Activated CD8-positive, alpha-beta memory T cell treated with anti-CD3 and anti-CD28 coated beads for 48 hours (primary cell): Measurements from ENCODE around the gene LILRB3.
"Not testable (repeated sequence)": the region's sequence is repeated elsewhere in the genome, so short reads cannot be mapped to it uniquely, and the experiment has no call there.

ENCODE experiments used
- DNase-seq, 3 experiments: peaks; one replicate each; pipeline ENCODE4 v3.0.0-alpha.2; 2020; ENCODE audit warnings: low read depth in 2 of 3, low spot score in 2 of 3

The LILRB3 gene

DNA sequence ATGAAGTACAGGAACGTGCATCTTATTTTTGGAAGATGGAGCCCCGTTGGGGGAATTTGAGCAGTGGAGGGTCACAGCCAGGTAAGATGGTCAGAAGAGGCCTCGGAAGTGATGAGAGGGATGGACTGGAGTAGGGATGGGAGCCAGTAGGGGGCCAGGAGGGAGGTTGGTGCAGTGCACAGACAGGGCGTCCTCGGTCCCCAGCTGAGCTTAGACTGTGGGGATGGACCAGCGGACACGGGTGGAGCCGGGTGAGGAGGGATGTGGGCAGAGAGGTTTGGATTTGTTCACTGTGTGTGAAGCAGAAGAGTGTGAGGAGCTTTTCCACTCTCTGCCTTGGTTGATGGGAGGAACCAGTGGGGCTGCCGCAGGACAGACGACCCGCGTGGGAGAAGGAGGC is 11.6 kb downstream of the LILRB3 start:
- no peak for DNase-seq

DNA sequence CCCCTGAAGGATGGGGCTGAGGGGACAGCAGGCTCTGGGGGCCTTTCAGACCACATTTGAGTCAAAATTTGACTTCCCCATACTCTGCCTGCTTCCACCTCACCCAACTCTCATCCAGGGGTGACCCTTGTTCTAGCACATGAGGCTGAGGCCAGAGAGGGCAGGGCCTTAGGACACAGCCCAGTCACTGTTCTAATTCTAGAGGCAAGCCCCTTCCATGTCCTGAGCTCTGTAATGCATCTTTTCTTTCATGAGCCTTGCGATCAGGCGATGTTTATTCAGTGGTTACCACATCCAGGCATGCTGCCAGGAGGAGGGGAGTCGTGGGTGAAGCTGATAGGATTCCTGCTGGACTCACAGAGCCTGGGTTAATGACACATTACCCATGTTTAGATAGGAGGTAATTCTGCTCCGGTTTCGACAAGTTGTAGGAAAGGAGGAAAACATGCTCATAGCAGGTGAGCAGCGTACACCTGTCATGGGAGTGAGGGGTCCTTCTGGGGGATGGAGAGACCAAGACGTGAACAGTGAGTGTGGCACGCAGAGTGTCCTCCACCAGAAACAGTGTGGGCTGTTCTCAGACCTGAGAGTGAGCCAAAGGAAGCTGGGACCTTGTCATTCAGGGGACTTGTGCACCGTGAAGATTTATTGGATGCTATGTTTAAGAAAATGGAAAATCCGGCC is 12.9 kb downstream of the LILRB3 start:
- DNase-seq: no peak

DNA sequence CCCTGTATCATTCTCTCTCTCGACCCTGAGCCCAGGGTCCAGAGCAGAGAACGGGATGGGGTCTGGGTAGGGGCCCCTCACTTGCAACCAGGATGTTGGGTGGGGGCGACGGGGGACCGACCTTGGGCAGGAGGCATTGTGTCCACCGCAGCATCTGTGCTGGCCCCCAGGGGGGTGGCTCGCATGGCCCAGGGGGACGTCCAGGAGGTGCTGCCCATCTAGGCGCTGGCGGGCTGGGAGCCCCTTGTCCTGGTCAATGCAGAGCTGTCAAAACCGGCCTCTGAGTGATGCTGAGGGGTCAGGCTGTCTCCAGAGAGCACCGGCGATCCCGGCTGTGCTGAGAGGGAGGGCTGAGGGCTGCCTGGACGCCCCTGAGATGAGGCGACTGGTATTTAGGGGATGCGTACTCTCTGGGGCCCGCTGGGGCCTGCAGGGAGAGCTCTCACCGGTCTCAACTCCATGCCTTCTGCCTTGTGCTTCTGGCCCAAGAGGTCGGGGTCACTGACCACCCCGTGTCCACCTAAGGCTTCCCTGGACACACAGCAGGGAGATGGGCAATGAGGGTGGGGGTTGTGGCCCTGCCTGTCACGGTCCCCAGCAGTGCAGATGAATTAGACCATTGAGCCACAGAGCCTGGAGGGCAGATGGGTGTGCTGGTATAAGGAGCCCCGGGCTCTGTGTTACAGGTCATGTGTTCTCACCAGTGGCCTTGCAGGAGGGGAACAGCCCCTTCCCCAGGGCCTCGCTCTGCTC is 13.6 kb downstream of the LILRB3 start:
- DNase-seq: peak in 1 of 3 experiments; percentile 45

DNA sequence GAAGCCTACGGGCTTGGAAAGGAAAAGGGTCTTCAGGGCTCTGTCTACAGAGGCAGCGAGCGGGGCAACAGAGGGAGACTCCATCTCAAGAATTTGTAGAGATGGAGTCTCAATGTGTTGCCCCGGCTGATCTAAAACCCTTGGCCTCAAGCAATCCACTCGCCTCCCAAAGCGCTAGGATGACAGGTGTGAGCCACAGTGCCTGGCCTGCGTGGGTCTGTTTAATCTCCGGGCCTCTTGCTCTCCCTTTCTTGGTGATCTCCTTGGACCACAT is 14.1 kb downstream of the LILRB3 start:
- DNase-seq: no peak

DNA sequence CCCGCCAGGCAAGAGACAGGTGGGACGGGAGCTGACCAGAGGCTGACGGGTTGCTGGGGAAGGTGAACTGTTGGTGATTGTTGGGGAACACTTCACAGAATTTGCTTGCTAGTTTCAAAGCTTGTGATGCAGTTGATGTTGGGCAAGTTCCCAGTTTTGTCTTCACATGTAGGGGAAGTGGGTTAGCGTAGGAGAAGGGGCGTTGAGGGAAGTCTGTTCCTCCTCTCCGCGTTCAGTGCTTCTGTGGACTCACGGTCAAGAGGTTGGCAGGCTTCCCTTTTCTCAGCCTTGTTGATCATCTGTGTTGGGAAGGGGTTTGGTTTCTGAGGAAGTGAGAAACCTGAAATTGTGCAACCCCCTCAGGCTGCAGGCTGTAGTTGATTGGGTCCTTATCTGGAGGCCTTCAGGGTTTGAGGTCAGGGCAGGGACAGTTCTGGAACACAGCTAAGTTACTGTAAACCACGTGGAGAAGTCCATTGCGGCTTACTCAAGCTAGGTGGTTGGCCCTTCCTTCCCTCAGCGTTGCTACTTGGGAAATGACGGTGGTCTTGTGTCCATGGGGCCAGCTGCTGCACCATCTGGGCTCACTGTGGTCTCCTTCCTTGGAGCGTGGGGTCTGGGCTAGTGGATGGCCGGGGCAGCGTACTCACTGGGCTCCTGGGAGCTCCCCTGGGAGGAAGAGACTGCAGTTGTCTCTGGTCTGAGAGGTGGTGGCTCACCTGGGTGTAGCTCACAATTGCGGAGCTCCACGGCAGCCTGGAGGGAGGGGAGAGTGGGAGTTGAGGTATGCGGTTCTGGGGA is 14.6 kb downstream of the LILRB3 start:
- DNase-seq: peak in 2 of 3 experiments; percentile 43 to 54

DNA sequence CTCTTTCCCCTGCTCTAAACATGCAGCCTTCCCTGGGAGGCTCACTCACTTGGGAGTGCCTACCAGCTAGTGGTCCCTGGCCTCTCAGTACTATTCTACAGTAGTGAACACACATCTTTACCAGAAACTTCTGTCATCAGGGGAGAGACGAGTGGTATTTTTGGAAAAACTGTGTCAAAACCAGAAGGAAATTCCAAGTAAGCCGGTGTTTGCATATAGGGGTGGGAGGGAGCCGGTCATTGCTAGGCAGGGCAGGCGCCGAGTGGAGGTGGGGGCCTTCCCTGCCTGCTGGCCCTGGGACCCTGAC is 15.2 kb downstream of the LILRB3 start:
- no peak for DNase-seq

DNA sequence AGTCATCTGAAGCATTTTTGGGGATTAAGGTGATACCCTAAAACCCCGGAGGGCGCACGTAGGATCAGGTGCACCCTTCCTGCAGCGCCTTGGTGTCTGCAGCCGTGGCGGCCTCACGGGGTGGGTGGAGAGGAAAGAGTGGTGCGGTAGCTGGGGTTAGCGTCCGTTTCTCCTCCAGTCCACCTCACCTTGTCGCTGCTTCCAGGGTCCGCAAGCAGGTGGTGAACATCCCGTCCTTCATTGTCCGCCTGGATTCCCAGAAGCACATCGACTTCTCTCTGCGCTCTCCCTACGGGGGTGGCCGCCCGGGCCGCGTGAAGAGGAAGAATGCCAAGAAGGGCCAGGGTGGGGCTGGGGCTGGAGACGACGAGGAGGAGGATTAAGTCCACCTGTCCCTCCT is 15.6 kb downstream of the LILRB3 start:
- not testable (repeated sequence) for DNase-seq

DNA sequence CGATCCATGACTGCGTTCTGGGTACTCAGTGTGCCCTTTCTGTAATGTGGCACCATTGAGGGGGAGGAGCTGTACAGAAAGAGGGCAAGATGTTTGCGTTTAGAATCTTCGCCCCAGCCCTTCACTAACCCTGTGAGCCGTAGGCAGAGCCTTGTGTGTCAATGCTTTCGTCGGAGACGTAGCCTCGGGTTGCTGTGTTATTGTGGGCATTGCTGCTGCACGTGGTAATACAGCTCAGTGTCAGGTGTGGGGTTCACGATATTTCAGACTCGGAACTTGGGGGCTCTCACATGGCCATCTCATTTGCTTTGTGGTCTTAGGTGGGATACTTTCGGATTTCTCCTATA is 16.0 kb downstream of the LILRB3 start:
- DNase-seq: no peak

DNA sequence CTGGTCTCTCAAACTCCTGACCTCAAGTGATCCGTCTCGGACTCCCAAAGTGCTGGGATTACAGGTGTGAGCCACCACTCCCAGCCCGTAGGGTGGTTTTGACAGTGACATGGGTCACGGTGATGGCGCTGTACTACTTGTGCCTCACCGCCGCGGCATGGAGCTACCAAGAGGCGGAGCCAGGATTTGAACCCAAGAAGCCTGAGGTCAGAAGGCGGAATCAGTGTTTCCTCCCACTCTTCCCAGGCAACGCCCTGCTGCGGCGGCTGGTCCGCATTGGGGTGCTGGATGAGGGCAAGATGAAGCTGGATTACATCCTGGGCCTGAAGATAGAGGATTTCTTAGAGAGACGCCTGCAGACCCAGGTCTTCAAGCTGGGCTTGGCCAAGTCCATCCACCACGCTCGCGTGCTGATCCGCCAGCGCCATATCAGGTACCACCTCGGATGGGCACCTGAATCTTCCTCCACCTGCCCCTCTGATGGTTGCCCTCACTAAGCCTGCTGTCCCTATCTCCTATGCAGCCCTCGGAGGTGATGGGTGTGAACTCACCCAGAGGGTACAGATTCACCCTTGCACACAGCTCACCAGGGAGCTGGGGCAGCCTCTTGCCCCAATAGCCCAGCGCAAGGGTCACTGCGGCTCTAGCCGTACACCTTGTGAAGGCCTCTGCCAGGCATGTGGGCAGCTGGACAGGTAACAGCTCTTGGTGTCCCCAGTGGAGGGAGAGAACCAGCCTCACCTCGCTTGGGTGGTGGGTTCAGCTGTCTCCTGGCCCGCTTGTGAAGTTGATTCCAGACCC is 16.6 kb downstream of the LILRB3 start:
- no peak for DNase-seq

DNA sequence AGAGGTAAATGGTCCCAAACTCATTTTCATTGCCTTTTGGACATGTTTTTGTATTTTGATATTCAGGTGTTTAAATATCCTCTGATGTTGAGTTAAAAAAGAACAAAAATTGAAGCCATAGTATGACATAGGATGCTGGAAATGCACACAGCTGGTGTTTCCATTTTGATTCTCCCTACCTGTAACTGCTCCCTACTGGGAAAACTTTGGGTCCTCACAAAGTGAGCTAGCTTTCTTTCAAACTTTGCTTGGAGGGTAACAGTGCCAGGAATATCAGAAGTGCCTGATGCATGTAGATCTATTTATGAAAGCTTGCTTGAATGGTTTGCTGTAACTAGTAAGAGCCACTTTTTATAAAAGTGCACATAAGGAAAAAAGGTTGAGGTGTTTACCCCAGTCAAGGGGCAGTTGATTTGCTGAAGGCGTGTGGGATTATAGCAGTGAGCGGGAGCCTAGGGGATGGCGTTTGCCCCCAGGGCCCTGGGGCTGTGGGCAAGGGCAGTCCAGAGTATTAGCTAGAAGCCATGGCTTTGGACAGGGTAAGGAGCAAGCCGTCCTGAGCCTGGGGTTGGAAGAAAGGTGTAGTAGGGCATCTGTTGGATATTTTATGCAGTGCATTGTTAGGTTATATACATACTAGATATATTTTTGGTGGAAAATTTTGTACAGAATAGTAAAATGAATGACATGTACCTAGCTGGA is 17.9 kb downstream of the LILRB3 start:
- DNase-seq: peak in 1 of 3 experiments; percentile 10

DNA sequence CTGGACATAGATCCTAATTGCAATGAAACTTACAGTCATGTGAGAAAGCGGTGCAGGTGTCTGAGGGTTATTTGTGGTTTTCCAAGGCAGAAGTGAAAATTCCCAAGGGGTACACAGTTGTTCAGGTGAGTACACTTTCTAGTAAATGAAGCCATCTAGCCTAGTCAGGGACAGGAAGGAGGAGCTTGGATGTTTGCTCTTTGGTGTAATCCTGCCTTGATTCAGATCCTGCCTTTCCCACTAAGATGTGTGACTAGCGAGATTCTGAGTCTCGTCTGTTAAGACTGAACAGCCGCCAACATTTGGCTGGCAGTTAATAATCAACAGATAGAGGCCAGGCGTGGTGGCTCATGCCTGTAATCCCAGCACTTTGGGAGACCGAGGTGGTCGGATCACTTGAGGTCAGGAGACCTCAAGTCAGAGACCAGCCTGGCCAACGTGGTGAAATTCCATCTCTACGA is 19.6 kb downstream of the LILRB3 start:
- DNase-seq: no peak

DNA sequence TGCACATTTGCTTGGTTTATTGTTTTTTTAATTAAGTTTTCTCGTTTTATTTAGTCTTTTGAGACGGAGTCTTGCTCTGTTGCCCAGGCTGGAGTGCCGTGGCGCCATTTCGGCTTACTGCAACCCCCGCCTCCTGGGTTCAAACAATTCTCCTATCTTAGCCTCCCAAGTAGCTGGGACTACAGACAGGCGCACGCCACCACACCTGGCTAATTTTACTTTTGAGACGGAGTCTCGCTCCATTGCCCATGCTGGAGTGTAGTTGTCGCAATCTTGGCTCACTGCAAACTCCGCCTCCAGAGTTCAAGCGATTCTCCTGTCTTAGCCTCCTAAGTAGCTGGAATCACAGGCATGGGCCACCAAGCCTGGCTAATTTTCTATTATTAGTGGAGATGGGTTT is 20.8 kb downstream of the LILRB3 start:
- DNase-seq: no peak

DNA sequence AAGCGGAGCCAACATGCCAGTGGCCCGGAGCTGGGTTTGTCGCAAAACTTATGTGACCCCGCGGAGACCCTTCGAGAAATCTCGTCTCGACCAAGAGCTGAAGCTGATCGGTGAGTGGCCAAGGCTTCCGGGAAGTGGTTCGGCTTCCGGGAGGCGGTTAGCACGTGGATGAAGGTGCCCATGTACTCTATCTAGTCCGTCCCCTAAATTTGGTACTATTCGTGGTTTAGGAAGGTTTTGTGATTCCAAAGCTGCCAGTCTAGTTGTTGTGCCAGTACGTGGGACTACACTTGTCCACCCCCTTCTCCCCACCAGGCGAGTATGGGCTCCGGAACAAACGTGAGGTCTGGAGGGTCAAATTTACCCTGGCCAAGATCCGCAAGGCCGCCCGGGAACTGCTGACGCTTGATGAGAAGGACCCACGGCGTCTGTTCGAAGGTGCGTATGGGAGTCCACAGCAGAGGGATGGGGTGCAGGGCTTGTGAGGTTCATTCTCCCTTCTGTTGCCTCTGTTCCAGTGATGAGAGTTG is 21.6 kb downstream of the LILRB3 start:
- no peak for DNase-seq

DNA sequence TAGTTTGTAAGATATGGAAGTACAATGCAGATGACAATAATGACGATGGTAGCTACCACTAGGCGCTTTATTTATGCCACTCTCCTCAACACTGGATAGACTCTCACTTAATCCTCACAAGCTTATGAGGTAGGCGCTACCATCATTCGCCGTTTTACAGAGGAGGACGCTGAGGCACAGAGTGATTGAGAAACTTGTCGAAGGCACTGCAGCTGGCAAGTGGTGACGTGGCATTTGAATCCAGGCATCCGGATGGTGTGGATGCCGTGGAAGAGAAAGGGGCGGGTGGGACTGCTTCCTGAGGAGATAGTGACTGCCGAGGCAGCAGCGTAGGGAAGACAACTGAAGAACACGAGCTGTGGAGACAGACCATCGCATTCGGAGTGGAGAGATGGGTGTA is 23.4 kb downstream of the LILRB3 start:
- DNase-seq: no peak

DNA sequence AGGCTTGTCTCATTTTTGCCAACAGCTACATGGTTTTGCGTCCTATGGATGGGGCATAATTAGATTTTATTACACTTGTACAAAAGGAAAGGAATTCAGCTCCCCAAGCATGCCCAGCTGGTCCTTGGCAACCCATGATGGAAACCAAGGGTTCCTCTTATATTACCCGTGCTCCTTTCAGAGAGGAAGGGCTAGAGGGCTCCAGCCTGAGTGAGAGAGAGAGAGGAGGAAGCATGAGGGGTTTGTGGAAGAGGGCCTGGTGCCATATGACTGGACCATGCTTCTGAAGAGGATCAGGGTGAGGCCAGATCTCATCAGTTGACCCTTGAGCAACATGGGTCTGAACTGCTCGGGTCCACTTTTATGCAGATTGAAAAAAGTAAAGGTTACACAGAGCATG is 25.7 kb downstream of the LILRB3 start:
- no peak for DNase-seq

DNA sequence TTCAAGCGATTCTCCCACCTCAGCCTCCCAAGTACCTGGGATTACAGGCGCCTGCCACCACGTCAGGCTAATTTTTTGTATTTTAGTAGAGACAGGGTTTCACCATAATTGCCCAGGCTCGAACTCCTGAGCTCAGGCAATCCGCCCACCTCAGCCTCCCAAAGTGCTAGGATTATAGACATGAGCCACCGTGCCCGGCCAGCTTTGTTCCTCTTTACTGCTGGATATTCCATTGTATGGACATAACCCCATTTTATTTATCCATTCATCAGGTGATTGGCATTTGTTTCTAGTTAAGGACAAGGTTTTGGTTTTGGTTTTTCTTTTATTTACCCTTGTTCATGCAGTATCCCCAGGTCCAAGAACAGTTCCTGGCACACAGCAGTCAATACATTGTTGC is 26.3 kb downstream of the LILRB3 start:
- no peak for DNase-seq

DNA sequence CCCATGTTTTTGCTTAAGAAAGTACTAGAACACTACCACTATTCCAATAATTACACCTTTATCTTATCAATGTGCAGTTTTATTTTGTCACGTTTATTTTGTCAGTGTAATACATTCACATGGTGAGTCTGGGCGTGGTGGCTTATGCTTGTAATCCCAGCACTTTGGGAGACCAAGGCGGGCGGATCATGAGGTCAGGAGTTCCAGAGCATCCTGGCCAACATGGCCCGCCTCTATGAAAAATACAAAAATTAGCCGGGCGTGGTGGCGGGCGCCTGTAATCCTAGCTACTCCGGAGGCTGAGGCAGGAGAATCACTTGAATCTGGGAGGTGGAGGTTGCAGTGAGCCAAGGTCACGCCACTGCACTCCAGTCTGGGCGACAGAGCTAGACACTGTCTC is 28.3 kb downstream of the LILRB3 start:
- not testable (repeated sequence) for DNase-seq

DNA sequence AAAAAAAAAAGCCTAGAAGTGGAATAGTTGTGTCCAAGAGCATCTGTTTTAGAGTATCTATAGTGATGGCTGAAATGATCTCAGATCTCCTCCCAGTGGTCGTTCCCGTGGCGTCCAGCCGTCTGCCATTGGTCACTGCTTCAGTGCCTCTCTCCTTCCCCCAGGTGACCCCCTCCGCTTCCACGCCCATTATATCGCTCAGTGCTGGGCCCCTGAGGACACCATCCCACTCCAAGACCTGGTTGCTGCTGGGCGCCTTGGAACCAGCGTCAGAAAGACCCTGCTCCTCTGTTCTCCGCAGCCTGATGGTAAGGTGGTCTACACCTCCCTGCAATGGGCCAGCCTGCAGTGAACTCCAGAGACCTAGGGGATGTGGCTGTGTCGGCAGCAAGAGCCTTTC is 29.8 kb downstream of the LILRB3 start:
- DNase-seq: no peak

DNA sequence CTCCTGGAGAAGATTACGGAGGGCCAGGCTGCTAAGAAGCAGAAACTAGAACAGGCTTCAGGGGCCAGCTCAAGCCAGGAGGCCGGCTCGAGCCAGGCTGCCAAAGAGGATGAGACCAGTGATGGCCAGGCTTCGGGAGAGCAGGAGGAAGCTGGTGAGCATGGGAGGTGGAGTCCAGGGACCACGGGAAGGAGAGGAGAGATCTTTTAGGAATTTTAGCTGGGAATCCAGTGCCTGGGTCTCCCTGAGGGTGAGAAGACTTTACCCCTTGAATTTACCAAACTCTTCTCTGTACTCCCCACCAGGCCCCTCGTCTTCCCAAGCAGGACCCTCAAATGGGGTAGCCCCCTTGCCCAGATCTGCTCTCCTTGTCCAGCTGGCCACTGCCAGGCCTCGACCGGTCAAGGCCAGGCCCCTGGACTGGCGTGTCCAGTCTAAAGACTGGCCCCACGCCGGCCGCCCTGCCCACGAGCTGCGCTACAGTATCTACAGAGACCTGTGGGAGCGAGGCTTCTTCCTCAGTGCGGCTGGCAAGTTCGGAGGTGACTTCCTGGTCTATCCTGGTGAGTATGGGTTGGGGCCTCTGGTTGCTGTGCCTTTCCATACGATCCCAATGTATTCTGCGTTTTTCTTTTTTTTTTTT is 30.9 kb downstream of the LILRB3 start:
- DNase-seq: no peak
